Suprapubic skin (tissue), 4 donors: Measurements from ENCODE around the gene PTPRD.

Source experiments
- EP300 ChIP-seq: sonication (generic); formaldehyde crosslinking; IDR thresholded peaks from one replicate; pipeline ENCODE4 v1.6.1; 2017; ENCODE audit warnings: antibody characterized with exemption
- POLR2A ChIP-seq, 2 donors: fragments of 450-650 bp; IDR thresholded peaks; one replicate each; pipeline ENCODE4 v1.6.1; 2017; ENCODE audit warnings: antibody characterized with exemption in 2 of 2, mild to moderate bottlenecking in 2 of 2, moderate library complexity in 2 of 2
- POLR2AphosphoS5 ChIP-seq, 3 donors: sonication (generic); formaldehyde crosslinking; IDR thresholded peaks; one replicate each; pipeline ENCODE4 v1.6.1; 2017; ENCODE audit warnings: antibody characterized with exemption in 3 of 3
- TF ChIP-seq, protein P1 (sequence below), 2 donors: fragments of 200-600 bp in 1 of 2; fragments of 450-650 bp in 1 of 2; sonication (generic) in 1 of 2; IDR thresholded peaks; one replicate each; pipeline ENCODE4 v1.5.1; 2016 to 2019; ENCODE audit warnings: antibody characterized with exemption in 2 of 2, mild to moderate bottlenecking in 1 of 2, moderate library complexity in 1 of 2

DNA sequence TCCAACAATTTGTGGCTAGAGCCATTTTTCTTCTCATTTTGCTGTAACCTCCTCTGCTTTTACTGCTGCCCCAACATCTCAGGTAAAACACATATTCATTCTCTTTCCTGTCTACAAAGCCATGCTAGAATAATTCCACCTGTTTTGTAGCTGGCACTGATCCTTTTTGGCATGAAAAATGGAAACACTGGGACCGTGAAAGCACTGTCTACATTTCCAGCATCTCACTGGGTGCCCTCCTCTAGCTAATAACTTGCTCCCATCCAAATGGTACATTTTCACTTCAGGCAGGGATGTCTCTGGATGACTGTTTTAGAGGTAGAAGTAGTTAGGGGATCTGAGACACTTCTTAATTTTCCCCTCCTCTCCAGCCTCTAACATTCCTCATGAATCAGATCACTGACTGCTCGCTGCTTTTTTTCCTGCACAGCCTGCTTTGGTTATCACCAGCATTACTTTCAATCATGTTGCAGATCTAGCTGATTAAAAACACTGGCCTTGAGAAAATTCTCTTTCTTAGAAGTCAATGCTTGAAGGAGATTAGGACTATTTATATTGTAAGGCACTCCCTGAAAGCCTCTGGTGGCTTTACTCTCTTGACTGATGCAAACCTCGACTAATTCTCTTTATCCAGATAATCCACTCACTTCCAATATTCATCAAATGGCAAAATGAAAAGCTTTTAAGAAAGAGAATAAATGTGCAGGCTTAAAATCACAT, 1500.6 kb downstream of the PTPRD start:
- TF ChIP-seq, protein P1, sequence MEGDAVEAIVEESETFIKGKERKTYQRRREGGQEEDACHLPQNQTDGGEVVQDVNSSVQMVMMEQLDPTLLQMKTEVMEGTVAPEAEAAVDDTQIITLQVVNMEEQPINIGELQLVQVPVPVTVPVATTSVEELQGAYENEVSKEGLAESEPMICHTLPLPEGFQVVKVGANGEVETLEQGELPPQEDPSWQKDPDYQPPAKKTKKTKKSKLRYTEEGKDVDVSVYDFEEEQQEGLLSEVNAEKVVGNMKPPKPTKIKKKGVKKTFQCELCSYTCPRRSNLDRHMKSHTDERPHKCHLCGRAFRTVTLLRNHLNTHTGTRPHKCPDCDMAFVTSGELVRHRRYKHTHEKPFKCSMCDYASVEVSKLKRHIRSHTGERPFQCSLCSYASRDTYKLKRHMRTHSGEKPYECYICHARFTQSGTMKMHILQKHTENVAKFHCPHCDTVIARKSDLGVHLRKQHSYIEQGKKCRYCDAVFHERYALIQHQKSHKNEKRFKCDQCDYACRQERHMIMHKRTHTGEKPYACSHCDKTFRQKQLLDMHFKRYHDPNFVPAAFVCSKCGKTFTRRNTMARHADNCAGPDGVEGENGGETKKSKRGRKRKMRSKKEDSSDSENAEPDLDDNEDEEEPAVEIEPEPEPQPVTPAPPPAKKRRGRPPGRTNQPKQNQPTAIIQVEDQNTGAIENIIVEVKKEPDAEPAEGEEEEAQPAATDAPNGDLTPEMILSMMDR (IDR thresholded peaks at IDR 0.05) = no peak
- TF ChIP-seq POLR2A (IDR thresholded peaks at IDR 0.05) (no peak), EP300 (no peak), POLR2AphosphoS5 (IDR thresholded peaks at IDR 0.05) (no peak)
